Measurements from ENCODE around the gene RAD51AP1. TPM values are rescaled to one million over a fixed set of nuclear protein-coding genes. Genes with fewer than 3 reads are reported as not detected.
A peak's percentile ranks its signal among the peaks of the same experiment; 100 is the strongest.

The RAD51AP1 gene
- total and polyA plus RNA-seq, 7 experiments from 2014 or later = 0.13 to 37.6 (median 1.2) TPM

GRCh38 chr12:4564818-4565217 lies 26.1 kb downstream of the RAD51AP1 start:
- H3K36me3 ChIP-seq (ENCODE audit: control insufficient read depth in 2 of 3, insufficient read depth in 3 of 3, low read length in 3 of 3) = no peaks in the 10 kb centered on the region
- ChIA-PET POLR2A (no interaction called here), CTCF (interaction anchor here (1.1 kb wide), 1 partner anchor 30 kb away, joined by 3 read pairs; no protein-coding TSS in a partner anchor)
- ATAC-seq = no peak
- Mint-ChIP-seq H3K4me1 (peaks cover 0 to 28% (median 19%) of the 10 kb centered on the region in 7 donors), H3K27ac (peak overlapping the region in 4 of 9 donors; percentile 38 to 67 (median 46)), H3K27me3 (peaks cover 0 to 38% (median 26%) of the 10 kb centered on the region in 5 donors), H3K9me3 (peaks cover 0 to 4% (median 0%) of the 10 kb centered on the region in 11 donors), H3K36me3 (peaks cover 0 to 10% (median 0%) of the 10 kb centered on the region in 5 donors), H3K4me3 (peak overlapping the region in 9 of 10 donors; percentile 18 to 65 (median 50))
- H3K4me3 ChIP-seq (ENCODE audit: low read length) = no peak overlapping the region
- no peaks in the 10 kb centered on the region for H3K27me3 ChIP-seq (ENCODE audit: control insufficient read depth in 2 of 2, insufficient read depth in 2 of 2, low read length in 2 of 2)
- H3K4me1 ChIP-seq (ENCODE audit: control insufficient read depth in 2 of 2, insufficient read depth in 2 of 2, low read length in 2 of 2) = no peaks in the 10 kb centered on the region
- no peaks in the 10 kb centered on the region for H3K9me3 ChIP-seq (ENCODE audit: control insufficient read depth in 2 of 3, low read length in 3 of 3)
- no peak for DNase-seq
- intact Hi-C loops (cut with micrococcal nuclease) = no loop called here
- no peak overlapping the region for H3K27ac ChIP-seq (ENCODE audit: low read depth, low read length)

- Histone ChIP-seq H3K27ac (ENCODE audit: low read depth, low read length) (no peak overlapping the region), H3K4me1 (ENCODE audit: control insufficient read depth in 2 of 2, insufficient read depth in 2 of 2, low read length in 2 of 2) (no peaks in the 10 kb centered on the region), H3K9me3 (ENCODE audit: control insufficient read depth in 2 of 3, low read length in 3 of 3) (no peaks in the 10 kb centered on the region), H3K4me3 (ENCODE audit: low read length) (no peak overlapping the region), H3K36me3 (ENCODE audit: control insufficient read depth in 2 of 3, insufficient read depth in 3 of 3, low read length in 3 of 3) (no peaks in the 10 kb centered on the region), H3K27me3 (ENCODE audit: control insufficient read depth in 2 of 2, insufficient read depth in 2 of 2, low read length in 2 of 2) (no peaks in the 10 kb centered on the region)
- intact Hi-C loops (cut with micrococcal nuclease) = no loop called here
- Mint-ChIP-seq H3K36me3 (peaks cover 0 to 6% (median 0%) of the 10 kb centered on the region in 5 donors), H3K4me3 (no peak overlapping the region), H3K9me3 (peaks cover 0 to 4% (median 0%) of the 10 kb centered on the region in 11 donors), H3K27me3 (peaks cover 0 to 38% (median 26%) of the 10 kb centered on the region in 5 donors), H3K27ac (peak overlapping the region in 2 of 9 donors; percentile 5 to 55), H3K4me1 (peaks cover 0 to 28% (median 19%) of the 10 kb centered on the region in 7 donors)
- ATAC-seq (no peak), DNase-seq (no peak)
- ChIA-PET POLR2A (no interaction called here), CTCF (no interaction called here)
These were observed 27.8 kb downstream of the RAD51AP1 start for GRCh38 chr12:4566474-4566873.

- Histone ChIP-seq H3K4me3 (ENCODE audit: low read length) (no peak overlapping the region), H3K36me3 (ENCODE audit: control insufficient read depth in 2 of 3, insufficient read depth in 3 of 3, low read length in 3 of 3) (no peaks in the 10 kb centered on the region), H3K27ac (ENCODE audit: low read depth, low read length) (no peak overlapping the region), H3K9me3 (ENCODE audit: control insufficient read depth in 2 of 3, low read length in 3 of 3) (no peaks in the 10 kb centered on the region), H3K4me1 (ENCODE audit: control insufficient read depth in 2 of 2, insufficient read depth in 2 of 2, low read length in 2 of 2) (no peaks in the 10 kb centered on the region), H3K27me3 (ENCODE audit: control insufficient read depth in 2 of 2, insufficient read depth in 2 of 2, low read length in 2 of 2) (no peaks in the 10 kb centered on the region)
- intact Hi-C loops (cut with micrococcal nuclease) = no loop called here
- CTCF ChIA-PET = no interaction called here
- Mint-ChIP-seq H3K4me1 (peaks cover 0 to 22% (median 15%) of the 10 kb centered on the region in 7 donors), H3K27ac (no peak overlapping the region), H3K4me3 (no peak overlapping the region), H3K36me3 (peaks cover 0 to 6% (median 0%) of the 10 kb centered on the region in 5 donors), H3K9me3 (peaks cover 0 to 4% (median 0%) of the 10 kb centered on the region in 11 donors), H3K27me3 (peaks cover 0 to 36% (median 26%) of the 10 kb centered on the region in 5 donors)
- DNase-seq = no peak
- POLR2A ChIA-PET = no interaction called here
- ATAC-seq = peak; percentile 74
These were observed 28.6 kb downstream of the RAD51AP1 start for GRCh38 chr12:4567073-4567881.

- H3K9me3 Mint-ChIP-seq = peaks cover 0 to 4% (median 0%) of the 10 kb centered on the region in 11 donors
- ChIA-PET POLR2A (no interaction called here), CTCF (no interaction called here)
- H3K4me3 Mint-ChIP-seq = no peak overlapping the region
- peaks cover 0 to 6% (median 0%) of the 10 kb centered on the region in 5 donors for H3K36me3 Mint-ChIP-seq
- Histone ChIP-seq H3K4me3 (ENCODE audit: low read length) (no peak overlapping the region), H3K4me1 (ENCODE audit: control insufficient read depth in 2 of 2, insufficient read depth in 2 of 2, low read length in 2 of 2) (no peaks in the 10 kb centered on the region), H3K27me3 (ENCODE audit: control insufficient read depth in 2 of 2, insufficient read depth in 2 of 2, low read length in 2 of 2) (no peaks in the 10 kb centered on the region), H3K9me3 (ENCODE audit: control insufficient read depth in 2 of 3, low read length in 3 of 3) (no peaks in the 10 kb centered on the region), H3K36me3 (ENCODE audit: control insufficient read depth in 2 of 3, insufficient read depth in 3 of 3, low read length in 3 of 3) (no peaks in the 10 kb centered on the region), H3K27ac (ENCODE audit: low read depth, low read length) (no peak overlapping the region)
- no peak overlapping the region for H3K27ac Mint-ChIP-seq
- intact Hi-C loops (cut with micrococcal nuclease) = no loop called here
- H3K4me1 Mint-ChIP-seq = peaks cover 0 to 13% (median 8%) of the 10 kb centered on the region in 7 donors
- H3K27me3 Mint-ChIP-seq = peaks cover 0 to 25% (median 15%) of the 10 kb centered on the region in 5 donors
- no peak for ATAC-seq
- no peak for DNase-seq
These were observed 30.6 kb downstream of the RAD51AP1 start for GRCh38 chr12:4569261-4569660.

GRCh38 chr12:4572680-4573079 lies 34.0 kb downstream of the RAD51AP1 start:
- Histone ChIP-seq H3K4me3 (ENCODE audit: low read length) (no peak overlapping the region), H3K27me3 (ENCODE audit: control insufficient read depth in 2 of 2, insufficient read depth in 2 of 2, low read length in 2 of 2) (no peaks in the 10 kb centered on the region), H3K4me1 (ENCODE audit: control insufficient read depth in 2 of 2, insufficient read depth in 2 of 2, low read length in 2 of 2) (no peaks in the 10 kb centered on the region), H3K9me3 (ENCODE audit: control insufficient read depth in 2 of 3, low read length in 3 of 3) (no peaks in the 10 kb centered on the region), H3K36me3 (ENCODE audit: control insufficient read depth in 2 of 3, insufficient read depth in 3 of 3, low read length in 3 of 3) (no peaks in the 10 kb centered on the region), H3K27ac (ENCODE audit: low read depth, low read length) (no peak overlapping the region)
- peaks cover 0 to 3% (median 0%) of the 10 kb centered on the region in 7 donors for H3K4me1 Mint-ChIP-seq
- no peak overlapping the region for H3K27ac Mint-ChIP-seq
- POLR2A ChIA-PET = no interaction called here
- no peaks in the 10 kb centered on the region for H3K9me3 Mint-ChIP-seq
- H3K4me3 Mint-ChIP-seq = no peak overlapping the region
- CTCF ChIA-PET = no interaction called here
- intact Hi-C loops (cut with micrococcal nuclease) = no loop called here
- peaks cover 0 to 8% (median 0%) of the 10 kb centered on the region in 5 donors for H3K27me3 Mint-ChIP-seq
- H3K36me3 Mint-ChIP-seq = no peaks in the 10 kb centered on the region
- DNase-seq (no peak), ATAC-seq (no peak)

- no peaks in the 10 kb centered on the region for H3K36me3 Mint-ChIP-seq
- Histone ChIP-seq H3K9me3 (ENCODE audit: control insufficient read depth in 2 of 3, low read length in 3 of 3) (no peaks in the 10 kb centered on the region), H3K4me3 (ENCODE audit: low read length) (no peak overlapping the region), H3K27me3 (ENCODE audit: control insufficient read depth in 2 of 2, insufficient read depth in 2 of 2, low read length in 2 of 2) (no peaks in the 10 kb centered on the region), H3K36me3 (ENCODE audit: control insufficient read depth in 2 of 3, insufficient read depth in 3 of 3, low read length in 3 of 3) (no peaks in the 10 kb centered on the region), H3K4me1 (ENCODE audit: control insufficient read depth in 2 of 2, insufficient read depth in 2 of 2, low read length in 2 of 2) (no peaks in the 10 kb centered on the region), H3K27ac (ENCODE audit: low read depth, low read length) (no peak overlapping the region)
- peak in 3 of 9 donors; percentile 4 to 17 (median 7) for DNase-seq
- H3K9me3 Mint-ChIP-seq = no peaks in the 10 kb centered on the region
- ChIA-PET POLR2A (no interaction called here), CTCF (interaction anchor here (0.9 to 1.4 kb wide), 2 partner anchors 179 to 180 kb away, joined by 3 read pairs; no protein-coding TSS in a partner anchor)
- H3K4me3 Mint-ChIP-seq = no peak overlapping the region
- no peaks in the 10 kb centered on the region for H3K4me1 Mint-ChIP-seq
- H3K27ac Mint-ChIP-seq = no peak overlapping the region
- intact Hi-C loops (cut with micrococcal nuclease) = loop anchor here in 1 of 2 donors (5.0 kb wide), 1 partner anchor 178 kb away; no protein-coding TSS in a partner anchor
- H3K27me3 Mint-ChIP-seq = peaks cover 4 to 18% (median 10%) of the 10 kb centered on the region in 5 donors
- ATAC-seq = peak; percentile 26
These were observed 40.8 kb downstream of the RAD51AP1 start for GRCh38 chr12:4579305-4580102.

Measured in naive thymus-derived CD4-positive, alpha-beta T cell (primary cell).